ENCODE data around the gene VAT1.

Gene VAT1

GRCh38 chr17:43069368-43069898 is 47.2 kb upstream of the VAT1 start:
- H3K4me2 ChIP-seq (ENCODE audit: insufficient read depth, low read length): no peak overlapping the region
- no peak overlapping the region for H2AFZ ChIP-seq (ENCODE audit: low read depth, low read length)
- no peaks in the 10 kb centered on the region for H3K4me1 ChIP-seq (ENCODE audit: insufficient read depth, low read length)
- ATAC-seq (ENCODE audit: insufficient read depth, low read depth) (no peak), DNase-seq (no peak)
- H3K36me3 ChIP-seq (ENCODE audit: insufficient read depth, low read length): peaks cover 72% of the 10 kb centered on the region
- no peaks in the 10 kb centered on the region for H3K27me3 ChIP-seq (ENCODE audit: insufficient read depth, low read length, poor library complexity)
- H3K9ac ChIP-seq (ENCODE audit: low read depth, low read length): no peak overlapping the region
- no peaks in the 10 kb centered on the region for H4K20me1 ChIP-seq (ENCODE audit: insufficient read depth, low read length)
- H3K79me2 ChIP-seq (ENCODE audit: insufficient read depth, low read length): no peaks in the 10 kb centered on the region
- H3K27ac ChIP-seq (ENCODE audit: low read length): no peak overlapping the region
- no peaks in the 10 kb centered on the region for H3K9me3 ChIP-seq (ENCODE audit: insufficient read depth, low read length, severe bottlenecking)
- H3K4me3 ChIP-seq (ENCODE audit: low read depth in 1 of 2, low read length in 2 of 2): no peak overlapping the region
- TF ChIP-seq EZH2 (IDR thresholded peaks at IDR 0.05; ENCODE audit: borderline replicate concordance, low read depth, low read length, severe bottlenecking) (no peak), CTCF (IDR thresholded peaks at IDR 0.05; ENCODE audit: borderline replicate concordance, extremely low read depth, low read length, poor library complexity, severe bottlenecking) (no peak)

- Histone ChIP-seq H3K4me1 (ENCODE audit: insufficient read depth, low read length) (no peaks in the 10 kb centered on the region), H3K36me3 (ENCODE audit: insufficient read depth, low read length) (peaks cover 72% of the 10 kb centered on the region), H4K20me1 (ENCODE audit: insufficient read depth, low read length) (no peaks in the 10 kb centered on the region), H3K27me3 (ENCODE audit: insufficient read depth, low read length, poor library complexity) (no peaks in the 10 kb centered on the region), H3K79me2 (ENCODE audit: insufficient read depth, low read length) (no peaks in the 10 kb centered on the region), H3K9me3 (ENCODE audit: insufficient read depth, low read length, severe bottlenecking) (no peaks in the 10 kb centered on the region), H3K27ac (ENCODE audit: low read length) (no peak overlapping the region), H3K9ac (ENCODE audit: low read depth, low read length) (no peak overlapping the region), H2AFZ (ENCODE audit: low read depth, low read length) (no peak overlapping the region), H3K4me2 (ENCODE audit: insufficient read depth, low read length) (no peak overlapping the region), H3K4me3 (ENCODE audit: low read depth in 1 of 2, low read length in 2 of 2) (no peak overlapping the region)
- no peak for DNase-seq
- no peak for TF ChIP-seq CTCF (IDR thresholded peaks at IDR 0.05; ENCODE audit: borderline replicate concordance, extremely low read depth, low read length, poor library complexity, severe bottlenecking)
- no peak for ATAC-seq (ENCODE audit: insufficient read depth, low read depth)
Observed at GRCh38 chr17:43068570-43069367, 46.6 kb upstream of the VAT1 start.

DNA sequence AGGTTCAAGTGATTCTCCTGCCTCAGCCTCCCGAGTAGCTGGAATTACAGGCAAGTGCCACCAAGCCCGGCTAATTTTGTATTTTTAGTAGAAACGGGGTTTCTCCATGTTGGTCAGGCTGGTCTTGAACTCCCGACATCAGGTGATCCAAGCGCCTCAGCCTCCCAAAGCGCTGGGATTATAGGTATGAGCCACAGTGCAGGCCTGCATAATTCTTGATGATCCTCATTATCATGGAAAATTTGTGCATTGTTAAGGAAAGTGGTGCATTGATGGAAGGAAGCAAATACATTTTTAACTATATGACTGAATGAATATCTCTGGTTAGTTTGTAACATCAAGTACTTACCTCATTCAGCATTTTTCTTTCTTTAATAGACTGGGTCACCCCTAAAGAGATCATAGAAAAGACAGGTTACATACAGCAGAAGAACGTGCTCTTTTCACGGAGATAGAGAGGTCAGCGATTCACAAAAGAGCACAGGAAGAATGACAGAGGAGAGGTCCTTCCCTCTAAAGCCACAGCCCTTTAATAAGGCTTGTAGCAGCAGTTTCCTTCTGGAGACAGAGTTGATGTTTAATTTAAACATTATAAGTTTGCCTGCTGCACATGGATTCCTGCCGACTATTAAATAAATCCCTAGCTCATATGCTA is 40.9 kb upstream of the VAT1 start:
- H3K79me2 ChIP-seq (ENCODE audit: insufficient read depth, low read length): no peaks in the 10 kb centered on the region
- DNase-seq (no peak), ATAC-seq (ENCODE audit: insufficient read depth, low read depth) (no peak)
- H3K4me3 ChIP-seq (ENCODE audit: low read depth in 1 of 2, low read length in 2 of 2): no peak overlapping the region
- H4K20me1 ChIP-seq (ENCODE audit: insufficient read depth, low read length): no peaks in the 10 kb centered on the region
- H3K9ac ChIP-seq (ENCODE audit: low read depth, low read length): no peak overlapping the region
- no peak overlapping the region for H3K27ac ChIP-seq (ENCODE audit: low read length)
- TF ChIP-seq CTCF (IDR thresholded peaks at IDR 0.05; ENCODE audit: borderline replicate concordance, extremely low read depth, low read length, poor library complexity, severe bottlenecking): no peak
- TF ChIP-seq EZH2 (IDR thresholded peaks at IDR 0.05; ENCODE audit: borderline replicate concordance, low read depth, low read length, severe bottlenecking): no peak
- H3K4me2 ChIP-seq (ENCODE audit: insufficient read depth, low read length): no peak overlapping the region
- H3K9me3 ChIP-seq (ENCODE audit: insufficient read depth, low read length, severe bottlenecking): no peaks in the 10 kb centered on the region
- no peaks in the 10 kb centered on the region for H3K4me1 ChIP-seq (ENCODE audit: insufficient read depth, low read length)
- H3K27me3 ChIP-seq (ENCODE audit: insufficient read depth, low read length, poor library complexity): no peaks in the 10 kb centered on the region
- peaks cover 79% of the 10 kb centered on the region for H3K36me3 ChIP-seq (ENCODE audit: insufficient read depth, low read length)
- no peak overlapping the region for H2AFZ ChIP-seq (ENCODE audit: low read depth, low read length)
